Fibroblast of gingiva (primary cell): Measurements from ENCODE around the gene VPS45.
A peak's percentile ranks its signal among the peaks of the same experiment; 100 is the strongest.
"Not testable (repeated sequence)": the region's sequence is repeated elsewhere in the genome, so short reads cannot be mapped to it uniquely, and the experiment has no call there.

Source experiments
- DNase-seq: peaks from one replicate; pipeline ENCODE4 v3.0.0-alpha.2; 2011; ENCODE audit warnings: low read depth

VPS45 gene

DNA sequence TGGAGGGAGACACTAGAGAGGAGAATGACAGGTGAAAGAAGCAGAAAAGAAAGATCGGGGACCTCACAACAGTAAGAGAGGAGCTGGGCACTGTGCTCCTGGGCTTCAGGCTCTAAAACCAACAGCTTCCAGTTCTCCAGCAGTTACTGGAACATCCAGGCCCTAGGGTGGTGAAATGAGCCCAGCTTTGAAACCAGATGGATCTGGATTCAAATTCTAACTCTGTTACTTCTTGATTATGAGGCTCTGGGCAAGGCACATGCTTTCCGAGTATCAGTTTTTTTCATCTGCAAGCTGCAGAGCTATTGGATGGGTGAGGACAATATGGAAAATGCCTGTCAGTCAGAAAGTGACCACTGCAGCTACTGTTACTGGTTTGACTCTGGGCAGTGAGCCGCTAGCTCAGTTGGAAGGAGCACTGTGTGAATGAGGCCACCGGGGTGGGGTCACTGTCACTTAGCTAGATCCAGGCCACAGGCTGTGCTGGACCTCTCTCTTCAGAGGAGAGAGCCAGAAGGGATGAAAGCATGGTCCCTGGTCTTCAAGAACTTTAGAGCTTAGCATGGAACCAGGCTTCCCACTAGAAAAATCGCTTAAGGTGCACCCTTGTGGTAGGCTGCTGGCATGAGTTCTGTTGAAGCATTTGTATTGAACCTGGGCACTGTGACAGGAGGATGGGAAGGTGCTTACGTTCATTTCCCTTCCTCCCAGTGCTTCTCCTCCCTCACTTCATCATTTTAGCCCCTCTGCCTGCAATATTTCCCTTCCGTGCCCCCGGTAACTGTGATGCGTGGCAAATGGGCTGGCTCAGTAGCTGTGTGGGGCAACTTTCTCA lies 94.4 kb downstream of the VPS45 start:
- no peak for DNase-seq

DNA sequence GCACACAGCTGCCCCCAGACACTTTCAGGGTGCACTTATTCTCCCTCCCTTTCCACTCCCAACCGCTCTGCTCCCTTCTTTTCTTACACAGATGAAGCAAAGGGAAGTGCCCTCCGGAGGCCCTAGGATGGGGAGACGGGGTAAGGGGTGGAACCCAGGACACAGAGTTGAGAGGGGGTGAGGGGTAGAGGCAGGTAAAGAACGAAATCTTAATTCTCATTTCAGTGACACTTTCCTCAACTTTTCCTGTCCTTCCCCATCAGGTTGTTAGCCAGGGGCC lies 94.9 kb downstream of the VPS45 start:
- DNase-seq: no peak

DNA sequence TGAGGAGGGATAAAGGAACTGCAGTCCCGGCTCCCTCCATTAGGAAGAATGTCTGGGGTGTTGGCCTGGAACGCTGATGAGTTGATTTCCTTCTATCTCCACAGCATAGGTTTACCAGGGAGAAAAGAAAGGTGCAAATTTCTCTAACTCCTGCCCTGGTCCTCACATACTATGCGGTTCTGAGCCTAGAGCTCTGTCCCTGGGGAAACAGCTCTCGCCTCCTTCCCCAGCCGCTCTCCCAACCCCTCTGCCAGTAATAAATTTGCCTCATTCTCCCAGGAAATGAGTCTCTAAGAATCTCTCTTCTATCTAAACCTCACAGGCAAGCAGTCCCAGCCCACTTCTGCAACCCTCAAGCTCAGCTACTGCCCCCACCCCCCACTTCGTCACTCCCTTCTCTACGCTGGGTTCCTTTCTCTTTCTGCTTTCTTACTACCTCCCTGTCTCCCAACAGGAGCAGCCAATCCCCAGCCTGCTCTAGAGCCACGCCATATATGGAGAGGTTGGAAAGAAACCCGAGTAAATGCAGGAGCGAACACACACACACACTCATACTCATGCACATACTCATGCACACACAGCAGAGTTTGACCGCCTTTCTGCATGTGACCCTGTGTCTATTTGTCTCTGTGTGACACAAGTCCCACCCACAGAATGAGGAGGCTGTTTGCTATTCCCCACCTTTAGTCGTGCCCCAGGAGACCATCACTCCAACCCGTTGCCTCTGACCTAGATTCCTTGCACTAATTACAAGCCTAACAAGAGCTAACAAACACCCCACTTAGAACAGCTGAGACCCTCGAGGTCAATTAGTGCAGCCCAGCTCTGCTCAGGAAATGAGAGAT lies 95.5 kb downstream of the VPS45 start:
- peak; percentile 99 for DNase-seq

DNA sequence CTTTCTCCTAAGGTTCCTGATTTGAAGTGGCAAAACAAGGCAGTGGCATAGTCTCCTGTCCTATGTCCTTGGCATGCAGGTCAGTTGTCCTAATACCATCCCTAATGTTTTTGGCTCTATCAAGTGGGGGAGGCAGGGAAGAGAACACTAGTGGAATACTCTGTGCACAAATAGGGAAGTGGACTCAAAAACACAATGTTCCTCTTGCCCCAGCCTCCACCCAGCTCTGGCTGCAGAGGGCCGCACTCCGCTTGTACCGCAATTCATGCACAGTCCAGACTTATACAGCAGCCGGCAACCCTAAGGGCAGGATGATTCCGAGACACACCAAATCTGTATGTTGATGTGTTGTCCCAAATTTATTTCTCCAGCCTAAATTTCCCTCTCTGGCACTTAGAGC lies 96.6 kb downstream of the VPS45 start:
- DNase-seq: no peak

DNA sequence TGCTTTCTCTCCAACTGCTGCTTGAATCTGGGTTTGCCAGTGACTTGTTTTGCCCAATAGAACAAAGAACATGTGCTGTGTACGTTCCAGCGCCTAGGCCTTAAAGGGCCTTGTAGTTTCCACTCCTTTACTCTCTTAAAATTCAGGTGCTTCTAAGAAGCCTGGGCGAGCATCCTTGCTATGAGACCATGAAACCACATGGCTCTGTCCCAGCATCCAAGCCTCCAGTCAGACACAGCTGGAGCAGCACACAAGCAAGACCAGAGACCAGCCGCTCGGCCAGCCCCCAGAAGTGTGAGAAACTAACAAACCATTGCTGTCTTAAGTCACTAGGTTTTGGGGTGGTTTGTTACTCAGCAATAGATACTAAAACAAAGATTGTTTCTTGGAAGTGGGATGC lies 97.2 kb downstream of the VPS45 start:
- DNase-seq: no peak

DNA sequence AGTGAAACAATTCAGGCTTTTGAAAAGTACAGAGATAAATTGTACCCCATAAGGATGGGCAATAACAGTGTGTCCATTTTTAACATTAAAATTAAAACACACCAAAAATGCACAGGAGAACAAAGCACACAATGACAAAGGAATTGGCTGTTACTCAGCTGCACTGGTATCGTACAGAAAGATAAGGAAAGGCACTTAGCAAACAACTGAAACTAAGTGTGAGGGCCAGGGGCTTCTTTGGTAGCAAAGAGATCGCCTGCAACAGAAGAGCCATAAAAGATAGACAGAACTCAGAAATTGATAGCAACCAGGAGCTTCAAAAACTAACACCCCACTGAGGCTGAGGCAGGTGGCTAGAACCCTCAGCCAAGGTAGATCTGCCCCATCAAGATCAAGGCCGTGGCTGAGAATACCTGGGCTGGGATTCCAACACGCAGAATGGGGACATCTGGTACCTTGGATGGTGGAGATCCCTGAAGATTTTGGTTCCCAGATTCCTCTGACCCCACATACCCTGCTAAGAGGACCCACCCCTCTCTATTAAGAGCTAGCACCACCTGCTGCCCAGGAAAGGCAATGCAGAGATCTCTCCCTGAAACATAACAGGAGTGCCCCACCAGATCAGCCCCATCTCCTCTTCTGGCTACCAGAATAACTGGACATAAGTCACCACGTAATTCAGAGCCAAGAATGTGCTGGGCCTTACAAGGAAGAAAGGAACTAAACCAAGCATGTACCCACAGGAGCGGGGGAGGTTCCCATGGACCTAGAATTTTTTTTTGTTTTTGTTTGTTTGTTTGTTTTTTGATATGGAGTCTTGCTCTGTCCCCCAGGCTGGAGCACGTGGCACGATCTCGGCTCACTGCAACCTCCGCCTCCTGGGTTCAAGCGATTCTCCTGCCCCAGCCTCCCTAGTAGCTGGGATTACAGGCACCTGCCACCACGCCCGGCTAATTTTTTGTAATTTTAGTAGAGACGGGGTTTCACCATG lies 98.3 kb downstream of the VPS45 start:
- DNase-seq: no peak

DNA sequence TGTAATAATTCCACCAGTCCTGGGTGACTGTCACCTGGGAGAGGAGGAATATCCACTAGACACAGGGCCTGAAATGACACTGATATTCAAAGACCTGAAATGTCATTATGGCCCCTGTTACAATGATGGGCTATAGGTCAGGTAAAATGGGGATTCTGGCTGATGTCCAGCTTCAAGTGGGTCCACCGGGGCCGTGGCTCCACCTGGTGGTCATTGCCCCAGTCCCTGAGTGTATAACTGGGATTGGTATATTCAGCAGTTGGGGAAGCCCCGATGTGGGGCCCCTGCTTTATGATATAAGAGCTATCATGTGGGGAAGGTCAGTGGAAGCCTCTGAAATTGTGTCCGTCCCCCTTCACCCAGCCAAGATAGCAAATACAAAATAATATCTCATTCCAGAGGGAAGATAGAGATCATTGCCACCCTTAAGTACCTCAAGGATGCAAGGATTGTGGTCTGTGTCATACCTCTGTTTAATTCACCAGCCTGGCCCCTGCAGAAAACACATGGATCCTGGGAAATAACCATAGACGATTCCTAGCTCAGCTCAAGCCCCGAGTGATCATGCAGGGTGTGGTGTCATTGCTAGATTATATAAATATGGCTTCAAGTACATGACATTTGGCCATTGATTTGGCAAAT lies 101.5 kb downstream of the VPS45 start:
- DNase-seq: peak; percentile 26

DNA sequence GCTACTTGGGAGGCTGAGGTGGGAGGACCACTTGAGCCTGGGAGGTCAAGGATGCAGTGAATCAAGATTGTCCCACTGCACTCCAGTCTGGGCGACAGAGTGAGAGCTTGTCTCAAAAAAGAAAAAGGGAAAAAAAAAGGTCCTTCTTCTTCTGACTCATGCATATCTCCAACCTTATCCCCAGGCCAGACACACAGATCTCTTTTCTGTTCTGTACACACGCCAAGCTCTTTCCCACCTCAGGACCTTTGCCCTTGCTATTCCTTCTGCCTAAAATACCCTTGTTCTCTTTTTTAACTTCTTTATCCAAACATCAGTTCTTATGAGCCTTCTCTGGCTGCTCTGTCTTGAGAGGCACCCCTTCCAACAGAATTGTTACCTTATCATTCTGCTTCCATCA lies 104.2 kb downstream of the VPS45 start:
- no peak for DNase-seq

DNA sequence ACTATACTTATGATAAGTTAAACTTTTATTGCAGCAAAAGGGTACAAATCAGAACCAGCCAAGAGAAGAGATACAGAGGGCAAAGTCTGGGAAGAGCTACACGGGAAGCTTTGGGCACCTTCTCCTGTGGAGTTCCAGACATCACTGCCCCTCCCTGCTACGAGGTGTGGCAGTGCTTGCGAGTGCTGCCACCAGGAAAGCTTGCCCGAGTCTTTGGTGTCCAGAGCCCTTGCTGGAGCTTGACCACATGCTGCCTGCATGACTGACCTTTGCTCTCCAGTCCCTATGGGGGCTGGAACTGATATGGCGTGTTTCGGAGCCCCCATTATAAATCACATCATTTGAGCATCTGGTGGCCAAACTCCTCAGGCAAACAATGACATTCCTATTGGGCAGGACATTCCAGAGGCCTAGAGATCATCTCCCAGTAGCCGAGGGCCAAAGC lies 105.6 kb downstream of the VPS45 start:
- DNase-seq: no peak

DNA sequence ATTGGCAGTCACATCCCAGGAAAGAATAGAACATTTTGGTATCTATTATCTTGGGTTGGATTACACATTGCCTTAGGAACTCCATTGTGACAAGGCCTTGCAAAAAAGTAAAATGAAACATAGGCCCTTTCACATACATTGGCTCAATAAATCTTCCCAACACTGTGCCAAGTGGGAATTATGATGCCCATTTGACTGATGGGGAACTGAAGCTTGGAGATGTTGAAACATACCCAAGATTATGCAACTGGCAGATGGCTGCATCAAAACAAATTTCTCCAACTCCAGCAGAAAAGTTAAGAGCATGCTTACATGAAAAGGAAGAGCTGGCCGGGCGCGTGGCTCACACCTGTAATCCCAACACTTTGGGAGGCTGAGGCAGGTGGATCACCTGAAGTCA lies 109.0 kb downstream of the VPS45 start:
- DNase-seq: peak; percentile 89

DNA sequence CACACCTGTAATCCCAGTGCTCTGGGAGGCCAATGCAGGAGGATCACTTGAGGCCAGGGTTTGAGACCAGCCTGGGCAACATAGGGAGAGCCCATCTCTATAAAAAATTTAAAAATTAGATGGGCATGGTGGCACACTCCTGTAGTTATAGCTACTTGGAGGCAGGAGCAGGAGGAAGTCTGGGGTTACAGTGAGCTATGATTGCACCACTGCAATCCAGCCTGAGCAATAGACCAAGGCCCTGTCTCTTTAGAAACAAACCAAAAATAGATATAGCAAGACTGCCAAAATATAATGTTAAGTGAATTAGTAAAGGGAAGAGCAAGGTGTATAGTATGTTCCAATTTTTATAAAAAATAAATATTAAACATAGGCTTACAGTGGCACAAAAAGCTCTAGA lies 111.0 kb downstream of the VPS45 start:
- peak; percentile 29 for DNase-seq

DNA sequence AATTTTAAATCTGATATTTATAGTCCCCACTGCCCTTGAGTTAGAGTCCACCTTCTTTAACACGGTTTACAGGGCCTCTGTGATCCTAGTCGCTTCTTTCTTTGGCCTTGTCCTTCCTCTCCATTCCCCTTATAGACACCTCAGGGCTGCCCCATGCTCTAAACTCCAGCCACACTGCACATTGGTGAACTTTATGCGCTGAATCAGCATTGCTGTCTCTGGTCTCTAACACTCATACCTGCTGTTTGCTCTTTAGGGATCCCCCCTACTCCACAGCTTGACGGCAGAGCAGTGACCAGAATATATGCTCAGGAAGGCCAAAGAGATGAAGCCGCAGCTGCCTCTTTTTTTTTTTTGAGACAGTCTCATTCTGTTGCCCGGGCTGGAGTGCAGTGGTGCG lies 112.3 kb downstream of the VPS45 start:
- no peak for DNase-seq

DNA sequence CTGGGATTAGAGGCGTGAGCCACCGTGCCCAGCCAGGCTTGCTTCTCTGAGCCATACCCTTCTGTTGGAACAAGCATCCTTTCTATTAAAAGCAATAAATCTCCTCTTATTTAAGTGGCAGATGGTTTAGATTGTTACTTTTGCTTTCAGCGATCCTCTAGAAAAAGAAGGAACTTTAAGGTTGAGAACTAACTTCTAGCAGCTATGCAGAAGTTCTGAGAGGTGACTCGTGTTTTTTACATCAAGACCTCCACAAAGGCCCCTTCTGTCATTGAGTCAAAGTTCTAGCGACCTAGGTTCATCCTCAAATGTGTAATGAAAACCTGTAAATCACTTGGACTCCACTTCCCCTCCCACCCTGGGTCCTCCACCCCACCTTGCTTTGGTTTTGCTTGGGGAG lies 112.9 kb downstream of the VPS45 start:
- DNase-seq: no peak

DNA sequence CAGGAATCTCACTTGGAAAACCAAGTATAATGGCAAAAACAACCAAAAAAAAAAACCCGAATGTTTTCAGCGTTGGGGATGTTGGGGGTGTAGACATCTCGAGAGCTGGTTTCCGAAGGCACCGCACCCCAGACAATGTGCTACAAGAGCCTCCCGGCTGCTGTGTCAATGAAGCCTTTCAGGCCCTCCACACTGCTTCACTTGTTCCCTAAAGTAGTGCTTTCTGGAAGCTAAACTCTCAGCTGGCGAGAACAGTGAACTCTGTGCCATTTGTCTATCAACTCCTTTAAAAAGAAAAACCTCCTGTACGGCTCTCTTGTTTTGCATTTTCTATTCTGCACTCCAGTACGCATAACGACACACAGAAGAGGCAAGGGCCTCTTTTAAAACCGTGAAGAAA lies 114.7 kb downstream of the VPS45 start:
- no peak for DNase-seq

DNA sequence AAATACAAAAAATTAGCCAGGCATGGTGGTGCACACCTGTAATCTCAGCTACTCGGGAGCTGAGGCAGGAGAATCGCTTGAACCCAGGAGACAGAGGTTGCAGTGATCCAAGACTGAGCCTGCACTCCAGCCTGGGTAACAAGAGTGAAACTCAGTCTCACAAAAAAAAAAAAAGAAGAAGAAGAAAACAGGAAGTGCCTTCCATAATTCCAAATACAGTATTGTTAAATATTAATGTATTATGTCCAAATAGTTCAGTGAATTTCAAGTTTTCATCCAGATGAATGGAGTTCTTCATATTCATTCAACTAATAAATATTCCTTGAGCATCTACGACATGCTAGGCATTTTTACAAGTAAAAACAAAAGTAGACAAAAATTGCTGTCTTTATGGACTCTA lies 115.5 kb downstream of the VPS45 start:
- DNase-seq: no peak

DNA sequence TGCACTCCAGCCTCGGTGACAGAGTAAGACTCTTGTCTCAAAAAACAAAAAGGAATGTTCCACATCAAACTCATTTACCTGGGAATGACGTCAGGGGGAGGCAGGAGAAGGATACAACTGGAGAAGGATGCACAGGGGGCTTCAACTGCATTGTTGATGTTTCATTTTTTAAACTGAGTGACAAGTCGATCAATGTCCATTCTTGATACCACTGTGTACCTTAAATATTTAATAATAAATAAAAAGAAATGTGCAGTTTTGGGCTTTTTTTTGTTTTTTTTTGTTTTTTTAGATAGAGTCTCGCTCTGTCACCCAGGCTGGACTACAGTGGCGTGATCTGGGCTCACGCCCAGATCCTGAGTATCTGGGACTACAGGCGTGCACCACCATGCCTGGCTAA lies 117.9 kb downstream of the VPS45 start:
- no peak for DNase-seq

DNA sequence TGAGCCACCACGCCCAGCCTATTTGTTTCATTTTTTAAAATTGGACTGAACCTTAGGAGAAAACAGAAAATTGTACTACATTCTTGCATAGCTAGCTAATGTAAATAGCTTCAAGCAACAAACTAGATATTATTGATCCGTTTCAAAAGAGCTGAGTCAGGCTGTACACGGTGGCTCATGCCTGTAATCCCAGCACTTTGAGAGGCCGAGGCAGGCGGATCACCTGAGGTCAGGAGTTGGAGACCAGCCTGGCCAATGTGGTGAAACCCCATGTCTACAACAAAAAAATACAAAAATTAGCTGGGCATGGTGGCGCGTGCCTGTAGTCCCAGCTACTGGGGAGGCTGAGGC lies 118.8 kb downstream of the VPS45 start:
- DNase-seq: not testable (repeated sequence)

DNA sequence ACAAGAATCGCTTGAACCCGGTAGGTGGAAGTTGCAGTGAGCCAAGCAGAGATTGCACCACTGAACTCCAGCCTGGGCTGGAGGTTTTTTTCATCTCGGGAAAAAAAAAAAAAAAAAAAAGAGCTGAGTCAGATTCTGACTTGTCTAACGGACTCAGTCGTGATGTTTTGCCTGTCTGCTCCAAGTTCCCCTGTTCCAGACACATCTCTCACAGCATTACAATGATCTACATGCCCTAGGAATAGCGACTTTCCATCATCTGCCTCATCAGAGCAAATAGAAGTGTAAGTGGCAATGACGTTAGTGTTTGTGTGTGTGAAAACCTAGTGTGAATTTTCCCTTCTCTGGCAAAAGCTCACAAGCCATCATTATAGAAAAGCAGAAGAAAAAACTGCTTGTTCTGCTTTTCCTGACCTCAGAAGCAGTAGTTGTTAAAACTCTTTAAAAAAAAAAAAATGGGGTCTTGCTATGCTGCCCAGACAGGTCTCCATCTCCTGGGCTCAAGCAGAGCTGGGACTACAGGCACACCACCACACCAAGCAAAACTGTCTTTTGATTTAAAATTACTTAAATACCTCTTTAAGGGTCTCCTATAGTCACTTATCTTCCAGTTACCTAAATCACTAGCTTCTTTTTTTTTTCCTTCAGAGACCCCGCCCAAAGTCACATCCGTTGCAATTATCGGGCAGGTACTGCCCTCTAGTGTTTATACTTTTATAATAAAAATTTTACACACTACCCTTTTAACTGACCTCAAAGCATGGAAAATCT lies 119.4 kb downstream of the VPS45 start:
- DNase-seq: peak; percentile 50

DNA sequence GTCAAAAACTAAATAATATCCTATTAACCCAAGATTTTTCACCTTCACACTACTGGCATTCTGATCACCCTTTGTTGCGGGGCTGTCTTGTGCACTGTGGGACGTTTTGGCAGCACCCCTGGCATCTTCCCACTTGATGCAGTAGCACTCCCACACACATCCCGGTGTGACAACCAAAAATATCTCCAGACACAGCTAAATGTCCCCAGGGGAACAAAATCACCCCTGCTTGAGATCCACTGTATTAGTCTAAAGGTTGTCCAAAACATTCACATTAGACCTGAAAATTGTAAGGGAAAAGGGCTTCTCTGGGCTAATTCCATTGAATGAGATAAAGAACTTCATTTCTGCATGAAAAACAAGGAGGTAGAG lies 120.0 kb downstream of the VPS45 start:
- no peak for DNase-seq

DNA sequence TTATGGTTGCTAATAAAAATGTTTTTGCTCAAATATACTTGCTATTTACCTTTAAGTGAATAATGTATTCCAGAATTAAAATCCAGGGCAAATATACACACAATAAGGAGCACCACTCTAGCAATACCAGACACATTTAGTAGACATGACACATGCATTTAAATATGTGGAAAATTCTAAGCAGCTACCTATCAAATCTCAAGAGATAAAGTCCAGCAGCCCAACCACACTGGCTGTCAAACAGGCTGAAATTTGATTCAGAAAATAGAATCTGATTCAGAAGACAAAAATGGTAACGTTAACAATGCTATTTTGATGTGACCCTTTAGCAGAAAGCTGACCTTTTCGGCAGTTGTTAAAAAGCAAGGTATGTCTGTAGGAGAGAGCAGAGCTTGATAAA lies 124.4 kb downstream of the VPS45 start:
- DNase-seq: no peak

DNA sequence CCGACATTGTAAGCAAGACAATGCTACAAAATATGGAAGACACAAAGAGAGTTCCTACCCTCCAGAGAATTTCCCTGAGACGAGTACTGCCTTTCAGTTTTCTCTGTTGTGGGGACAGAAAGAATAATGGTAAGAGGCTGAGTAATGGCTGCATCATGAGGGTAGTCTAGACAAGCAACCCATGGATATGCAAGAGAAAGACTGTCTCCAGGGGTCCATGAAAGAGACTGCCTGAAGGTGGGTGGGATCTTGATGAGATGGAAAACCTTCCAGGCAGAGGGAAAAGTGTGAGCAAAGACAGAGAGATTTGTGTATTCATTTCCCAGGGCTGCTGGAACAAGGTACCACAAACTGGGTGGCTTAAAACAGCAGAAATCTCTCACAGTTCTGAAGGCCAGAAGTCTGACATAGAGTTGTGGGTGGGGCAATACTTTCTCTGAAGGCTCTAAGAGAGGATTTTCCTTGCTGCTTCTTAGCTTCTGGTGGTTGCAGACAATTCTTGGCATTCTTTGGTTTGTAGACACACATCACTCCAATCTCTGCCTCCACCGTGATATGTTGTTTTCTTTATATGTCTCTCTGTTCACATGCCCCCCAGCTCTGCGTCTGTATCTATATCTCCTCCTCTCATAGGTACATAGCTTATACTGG lies 126.9 kb downstream of the VPS45 start:
- DNase-seq: no peak
